GM20431 (cell line): Measurements from ENCODE around the gene PPP1R26.
"Not testable (repeated sequence)": the region's sequence is repeated elsewhere in the genome, so short reads cannot be mapped to it uniquely, and the experiment has no call there.

ENCODE experiments used
- in situ Hi-C: fragments of 300-500 bp; cut with MseI, MboI; formaldehyde crosslinking; loops from one replicate; pipeline ENCODE4 v1.15.0; 2020; ENCODE audit warnings: low sequenced_read_pairs; ENCODE audit not compliant: unreplicated experiment

Gene PPP1R26

GRCh38 chr9:135535631-135536030 is 56.0 kb downstream of the PPP1R26 start:
- in situ Hi-C loops, result not testable (repeated sequence)

- in situ Hi-C loops, result no loop called here
Observed at GRCh38 chr9:135536216-135536615, 56.6 kb downstream of the PPP1R26 start.
